Esophagus muscularis mucosa (tissue), 3 donors: ENCODE results near the gene CORO7.

Experiments used
- POLR2A ChIP-seq: fragments of 450-650 bp; IDR thresholded peaks from one replicate; pipeline ENCODE4 v1.6.1; 2017; ENCODE audit warnings: antibody characterized with exemption, moderate library complexity, mild to moderate bottlenecking, low read depth
- TF ChIP-seq, protein P1 (sequence below), 3 experiments: fragments of 200-600 bp in 2 of 3; fragments of 450-650 bp in 1 of 3; sonication (generic) in 2 of 3; IDR thresholded peaks; one replicate each; pipeline ENCODE4 v1.5.1; 2017 to 2019; ENCODE audit warnings: antibody characterized with exemption in 3 of 3, mild to moderate bottlenecking in 2 of 3, moderate library complexity in 1 of 3

- TF ChIP-seq, protein P1, sequence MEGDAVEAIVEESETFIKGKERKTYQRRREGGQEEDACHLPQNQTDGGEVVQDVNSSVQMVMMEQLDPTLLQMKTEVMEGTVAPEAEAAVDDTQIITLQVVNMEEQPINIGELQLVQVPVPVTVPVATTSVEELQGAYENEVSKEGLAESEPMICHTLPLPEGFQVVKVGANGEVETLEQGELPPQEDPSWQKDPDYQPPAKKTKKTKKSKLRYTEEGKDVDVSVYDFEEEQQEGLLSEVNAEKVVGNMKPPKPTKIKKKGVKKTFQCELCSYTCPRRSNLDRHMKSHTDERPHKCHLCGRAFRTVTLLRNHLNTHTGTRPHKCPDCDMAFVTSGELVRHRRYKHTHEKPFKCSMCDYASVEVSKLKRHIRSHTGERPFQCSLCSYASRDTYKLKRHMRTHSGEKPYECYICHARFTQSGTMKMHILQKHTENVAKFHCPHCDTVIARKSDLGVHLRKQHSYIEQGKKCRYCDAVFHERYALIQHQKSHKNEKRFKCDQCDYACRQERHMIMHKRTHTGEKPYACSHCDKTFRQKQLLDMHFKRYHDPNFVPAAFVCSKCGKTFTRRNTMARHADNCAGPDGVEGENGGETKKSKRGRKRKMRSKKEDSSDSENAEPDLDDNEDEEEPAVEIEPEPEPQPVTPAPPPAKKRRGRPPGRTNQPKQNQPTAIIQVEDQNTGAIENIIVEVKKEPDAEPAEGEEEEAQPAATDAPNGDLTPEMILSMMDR (IDR thresholded peaks at IDR 0.05): no peak
- no peak for TF ChIP-seq POLR2A
These were observed 62.7 kb downstream of the CORO7 start for GRCh38 chr16:4353675-4354074.
